Measurements from ENCODE around the gene PDE6C. TPM values are rescaled to one million over a fixed set of nuclear protein-coding genes. Genes with fewer than 3 reads are reported as not detected.

The PDE6C gene
- total RNA-seq, 1 experiment from 2014 or later, result not detected

GRCh38 chr10:93566435-93567276, 45.7 kb upstream of the PDE6C start, which contains the start of gene FFAR4:
TSS of gene FFAR4 (plus strand) at chr10:93566665. CDS start at chr10:93566721, 56 bp downstream.
- Histone ChIP-seq H3K9me3 (ENCODE audit: control insufficient read depth, low read depth, low read length) (no peaks in the 10 kb centered on the region), H3K14ac (ENCODE audit: insufficient read depth, low read length) (no peak within 1 kb of the TSS), H3K18ac (ENCODE audit: insufficient read length, low read depth, low read length) (no peak within 1 kb of the TSS), H3K56ac (ENCODE audit: insufficient read length, low read depth, low read length) (no peak within 1 kb of the TSS), H2AFZ (ENCODE audit: low read length) (no peak within 1 kb of the TSS), H3K27me3 (ENCODE audit: insufficient read depth, low read length) (peaks cover 48% of the 10 kb centered on the region), H3K9ac (ENCODE audit: extremely low read depth, insufficient read length, low read length) (no peak within 1 kb of the TSS), H2BK20ac (ENCODE audit: low read depth, low read length, poor library complexity, severe bottlenecking) (no peak within 1 kb of the TSS), H3T11ph (ENCODE audit: low read length) (no peak within 1 kb of the TSS), H3K4ac (ENCODE audit: low read depth, low read length) (no peak within 1 kb of the TSS), H3K4me1 (ENCODE audit: insufficient read depth, low read length) (no peaks in the 10 kb centered on the region), H2BK12ac (ENCODE audit: insufficient read length, low read depth, low read length) (no peak within 1 kb of the TSS), H3K4me2 (ENCODE audit: insufficient read depth, insufficient read length, low read length) (peak within 1 kb of the TSS; percentile 37), H2BK5ac (ENCODE audit: insufficient read length, low read length) (no peak within 1 kb of the TSS), H2BK120ac (ENCODE audit: low read depth, low read length, poor library complexity, severe bottlenecking) (no peak within 1 kb of the TSS), H4K5ac (ENCODE audit: insufficient read length, low read depth, low read length) (no peak within 1 kb of the TSS), H3K23ac (ENCODE audit: insufficient read length, low read depth, low read length) (no peak within 1 kb of the TSS), H4K8ac (replicated peaks; ENCODE audit: insufficient read length, low read depth, low read length) (no peak within 1 kb of the TSS), H3K27ac (ENCODE audit: insufficient read length, low read depth, low read length) (no peak within 1 kb of the TSS), H4K91ac (ENCODE audit: insufficient read length, low read depth, low read length) (no peak within 1 kb of the TSS), H3K23me2 (ENCODE audit: insufficient read length, low read depth, low read length, poor library complexity, severe bottlenecking) (peaks cover 5% of the 10 kb centered on the region), H2BK15ac (ENCODE audit: low read depth, low read length) (no peak within 1 kb of the TSS), H2AK5ac (ENCODE audit: insufficient read length, low read length) (no peak within 1 kb of the TSS), H4K20me1 (ENCODE audit: control insufficient read depth, insufficient read depth, insufficient read length) (no peaks in the 10 kb centered on the region), H3K79me2 (ENCODE audit: insufficient read depth, low read length) (no peaks in the 10 kb centered on the region), H3K79me1 (ENCODE audit: insufficient read depth, low read depth, low read length, poor library complexity, severe bottlenecking) (no peaks in the 10 kb centered on the region)
- peak; percentile 64 for DNase-seq
- Mint-ChIP-seq H3K27ac (no peak within 1 kb of the TSS), H3K27me3 (ENCODE audit: low read depth) (peaks cover 96% of the 10 kb centered on the region), H3K4me3 (peak within 1 kb of the TSS; percentile 73 to 91), H3K36me3 (ENCODE audit: insufficient read depth in 1 of 3, low read depth in 3 of 3) (no peaks in the 10 kb centered on the region; a peak in 1 of 7 replicates), H3K9me3 (no peaks in the 10 kb centered on the region; a peak in 2 of 5 replicates), H3K4me1 (peaks cover 6 to 19% of the 10 kb centered on the region in 2 experiments; a peak in 3 of 4 replicates)
- no CpG with 5 or more reads among the region's 85 CpGs for WGBS (ENCODE audit: extremely low coverage, insufficient read length, low lambda C conversion rate)
- TF ChIP-seq CTCF (conservative IDR thresholded peaks at IDR 0.05), result no peak

Measured in H9 (cell line).